HEK293 (cell line): Measurements from ENCODE around the gene PAX6.

Experiments used
- CTCF ChIP-seq: fragments of 450-650 bp; formaldehyde crosslinking; IDR thresholded peaks from 2 replicates; pipeline ENCODE4 v1.5.1; 2016; ENCODE audit warnings: missing biosample characterization, missing genetic modification characterization
- ZNF274 ChIP-seq, 2 experiments: fragments of 200-500 bp in 1 of 2; fragments of 450-650 bp in 1 of 2; sonication (Bioruptor generic) in 1 of 2; formaldehyde crosslinking in 1 of 2; IDR thresholded peaks; 2 replicates each; pipeline versions ENCODE4 v1.5.1 to v1.6.1; 2014 to 2016; ENCODE audit warnings: borderline replicate concordance in 1 of 2, inconsistent platforms in 1 of 2, low read length in 1 of 2, missing biosample characterization in 1 of 2, missing genetic modification characterization in 1 of 2
- ZNF394 ChIP-seq: fragments of 450-650 bp; formaldehyde crosslinking; IDR thresholded peaks from 2 replicates; pipeline ENCODE4 v1.5.1; 2016; ENCODE audit warnings: missing biosample characterization, missing genetic modification characterization, mild to moderate bottlenecking, moderate library complexity, borderline replicate concordance
- ZNF830 ChIP-seq: fragments of 450-650 bp; IDR thresholded peaks from 2 replicates; pipeline ENCODE4 v1.5.0; 2018; ENCODE audit warnings: missing biosample characterization, missing genetic modification characterization, low read depth, mild to moderate bottlenecking, moderate library complexity

GRCh38 chr11:31813391-31814175, 2.5 kb upstream of the PAX6 start:
- TF ChIP-seq ZNF830 (tag by site-specific recombination) (no peak), CTCF (no peak), ZNF394 (no peak), ZNF274 (IDR thresholded peaks at IDR 0.05; ENCODE audit: low read length) (no peak), ZNF274 (tag by site-specific recombination; IDR thresholded peaks at IDR 0.05; ENCODE audit: borderline replicate concordance) (no peak)
